Activated CD4-positive, alpha-beta T cell treated with anti-CD3 and anti-CD28 coated beads, Interleukin-2, amount 50 U/mL, for 24 hours (primary cell): ENCODE results near the gene PC.
A peak's percentile ranks its signal among the peaks of the same experiment; 100 is the strongest.

Source experiments
- DNase-seq, 2 donors: peaks; one replicate each; pipeline ENCODE4 v3.0.0-alpha.2; 2020; ENCODE audit warnings: low read depth in 1 of 2, low spot score in 1 of 2

The PC gene

DNA sequence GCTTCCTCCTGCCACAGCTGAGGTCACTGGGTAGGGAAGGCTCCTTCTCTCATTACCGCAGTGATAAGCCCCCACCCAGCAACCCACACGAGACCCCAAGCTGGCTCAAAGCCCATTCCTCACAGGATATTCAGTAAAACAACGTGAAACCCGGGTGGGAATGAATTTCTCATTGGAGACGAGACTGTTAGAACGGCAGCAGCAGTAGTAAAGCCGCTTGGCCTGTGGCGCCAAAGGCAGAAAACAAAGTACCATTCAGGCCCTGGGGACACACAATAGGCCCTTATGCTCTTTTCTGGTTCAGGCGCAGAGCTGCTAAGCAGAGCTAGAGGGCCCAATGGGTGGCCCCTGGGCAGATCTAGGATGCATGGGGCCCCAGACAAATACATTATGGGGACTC is 45.3 kb downstream of the PC start:
- no peak for DNase-seq

- no peak for DNase-seq
Observed at GRCh38 chr11:66912361-66912760, 45.8 kb downstream of the PC start.

DNA sequence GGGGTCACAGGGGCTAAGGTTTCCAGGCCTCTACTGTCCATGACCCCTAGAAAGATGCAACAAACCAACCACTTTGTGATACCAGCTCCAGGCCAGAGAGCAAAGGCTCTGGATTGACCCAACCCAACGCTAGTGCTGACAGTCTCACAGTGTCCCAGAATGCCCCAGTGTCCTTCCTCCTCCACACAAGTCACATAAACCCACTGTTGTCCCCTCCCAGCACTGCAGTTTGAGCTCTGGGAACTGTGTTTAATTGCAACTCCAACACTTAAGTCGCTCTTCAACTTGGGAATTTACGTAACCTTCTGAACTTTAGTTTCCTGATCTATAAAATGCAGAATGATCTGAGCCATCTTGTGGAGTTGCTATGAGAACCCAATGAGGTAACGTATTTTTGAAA is 47.5 kb downstream of the PC start:
- no peak for DNase-seq

DNA sequence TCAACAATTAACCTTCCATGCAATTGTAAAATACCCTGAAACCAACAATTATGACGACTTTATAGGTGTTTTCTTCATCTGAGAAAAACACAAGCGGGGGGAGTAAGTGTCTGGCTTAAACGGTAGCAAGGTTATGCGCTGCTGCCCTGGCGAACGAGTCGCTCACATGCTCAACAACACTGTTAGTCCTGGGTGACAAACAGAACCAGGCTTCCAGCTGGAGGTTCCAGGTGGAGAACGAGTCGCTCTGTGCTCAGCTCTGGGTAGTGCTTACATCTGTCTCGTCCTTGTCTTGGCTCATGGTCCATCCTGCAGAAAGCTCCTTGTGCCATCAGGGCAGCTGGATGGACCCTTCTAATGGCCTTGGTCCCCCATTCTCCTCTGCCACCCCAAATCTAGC is 48.2 kb downstream of the PC start:
- no peak for DNase-seq

- DNase-seq, result no peak
Observed at GRCh38 chr11:66909181-66909580, 49.0 kb downstream of the PC start.

- no peak for DNase-seq
Observed at GRCh38 chr11:66907751-66908630, 50.2 kb downstream of the PC start.

GRCh38 chr11:66906061-66906733 is 52.0 kb downstream of the PC start:
- DNase-seq, result no peak

- no peak for DNase-seq
Observed at GRCh38 chr11:66905631-66906030, 52.6 kb downstream of the PC start.

DNA sequence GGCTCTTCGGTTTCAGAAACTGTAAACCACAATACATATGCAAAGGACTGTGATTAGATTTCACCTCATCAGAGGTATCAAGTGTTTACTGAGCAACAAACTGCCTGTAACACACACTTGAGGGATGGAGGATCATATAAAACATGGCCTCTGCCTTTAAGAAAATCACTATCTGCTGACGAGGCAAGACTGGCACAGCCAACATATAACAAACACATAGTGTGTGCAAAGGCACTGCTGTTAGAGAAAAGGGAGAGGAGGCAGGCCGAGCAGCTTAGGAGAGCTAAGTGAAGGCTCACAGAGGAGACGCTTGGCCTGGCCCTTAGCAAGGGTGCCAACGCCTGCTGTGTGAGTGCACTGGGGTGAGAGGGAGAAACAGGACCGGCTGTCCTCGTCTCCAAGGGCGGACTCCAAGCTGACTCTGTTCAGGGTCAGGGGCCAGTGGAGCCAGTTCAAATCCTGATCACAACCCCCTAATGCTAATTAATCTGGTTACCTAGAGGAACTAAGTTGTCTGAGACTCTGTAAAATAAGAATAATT is 53.1 kb downstream of the PC start:
- DNase-seq, result no peak

DNA sequence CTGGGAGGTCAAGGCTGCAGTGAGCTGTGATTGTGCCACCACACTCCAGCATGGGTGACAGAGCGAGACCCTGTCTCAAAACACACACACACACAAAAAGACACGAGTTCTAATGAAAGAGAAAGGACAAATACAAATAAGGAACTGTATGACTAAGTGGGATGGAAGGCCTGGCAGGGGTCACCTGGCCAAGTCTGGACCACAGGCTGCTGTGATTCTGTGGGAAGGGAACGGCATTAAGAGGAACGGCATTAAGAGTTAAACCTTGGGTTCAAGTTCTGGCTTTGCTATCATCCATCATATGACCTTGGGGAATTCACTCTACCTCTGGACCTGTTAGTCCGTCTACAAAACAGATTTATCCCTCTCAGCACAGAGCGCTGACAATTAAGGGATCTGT is 53.6 kb downstream of the PC start:
- no peak for DNase-seq

DNA sequence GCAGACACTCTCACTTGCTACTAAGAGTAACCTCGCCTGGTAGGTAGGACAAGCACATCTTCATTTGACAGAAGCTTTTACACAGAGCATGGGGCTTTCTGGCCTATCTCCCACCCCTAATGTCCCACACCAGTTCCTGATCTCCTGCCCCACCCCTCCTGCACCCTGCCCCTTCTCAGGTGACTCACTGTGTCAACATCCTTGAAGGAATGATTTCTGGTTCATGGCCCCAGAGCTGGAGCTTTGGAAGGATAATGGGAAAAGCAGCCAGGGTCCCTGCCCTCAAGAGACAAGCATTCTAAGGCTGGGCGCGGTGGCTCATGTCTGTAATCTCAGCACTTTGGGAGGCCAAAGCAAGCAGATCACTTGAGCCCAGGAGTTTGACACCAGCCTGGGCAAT is 54.1 kb downstream of the PC start:
- no peak for DNase-seq

- DNase-seq, result no peak
Observed at GRCh38 chr11:66902486-66903177, 55.6 kb downstream of the PC start.

DNA sequence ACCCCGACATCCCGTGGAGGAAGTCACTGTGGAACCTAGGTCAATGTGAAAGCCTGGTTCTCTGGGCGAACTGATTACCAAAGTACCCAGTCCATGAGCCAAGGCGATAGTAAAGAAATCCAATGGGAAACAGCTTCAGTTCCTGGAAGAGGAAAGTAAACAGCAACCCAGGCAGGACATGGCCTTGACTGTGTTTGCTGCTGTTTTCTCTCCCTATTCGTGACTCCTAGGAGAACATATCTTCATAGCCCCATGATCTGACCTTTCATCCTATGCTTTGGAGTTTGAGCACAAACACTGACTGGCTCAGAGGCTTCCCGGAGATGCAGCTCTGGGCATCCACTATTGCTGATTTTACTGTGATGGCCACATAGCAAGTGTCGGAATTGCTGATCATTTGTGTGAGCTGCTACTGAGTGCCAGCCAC is 56.2 kb downstream of the PC start:
- DNase-seq, result no peak

DNA sequence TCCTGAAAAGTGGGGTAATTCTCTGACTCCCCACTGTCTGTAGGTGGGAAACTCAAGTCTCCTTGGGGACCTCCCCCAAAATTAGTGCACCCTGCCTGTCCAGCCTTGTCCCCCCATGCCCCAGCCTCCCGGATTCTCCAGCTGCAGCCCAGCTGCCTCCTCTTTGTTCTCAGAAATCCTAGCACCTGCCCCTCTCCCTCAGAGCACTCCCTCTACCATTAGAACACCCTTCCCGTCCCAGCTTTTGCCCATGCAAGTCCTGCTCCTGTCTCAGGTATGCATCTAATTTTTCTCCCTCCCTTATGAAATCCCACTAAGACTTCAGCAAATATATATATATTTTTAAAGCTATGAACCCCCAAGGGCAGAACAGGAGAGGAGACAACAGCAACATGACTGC is 64.0 kb downstream of the PC start:
- no peak for DNase-seq

GRCh38 chr11:66892911-66893310 is 65.3 kb downstream of the PC start:
- no peak for DNase-seq

GRCh38 chr11:66891851-66892660 is 66.1 kb downstream of the PC start:
- DNase-seq, result peak; percentile 7 to 51

DNA sequence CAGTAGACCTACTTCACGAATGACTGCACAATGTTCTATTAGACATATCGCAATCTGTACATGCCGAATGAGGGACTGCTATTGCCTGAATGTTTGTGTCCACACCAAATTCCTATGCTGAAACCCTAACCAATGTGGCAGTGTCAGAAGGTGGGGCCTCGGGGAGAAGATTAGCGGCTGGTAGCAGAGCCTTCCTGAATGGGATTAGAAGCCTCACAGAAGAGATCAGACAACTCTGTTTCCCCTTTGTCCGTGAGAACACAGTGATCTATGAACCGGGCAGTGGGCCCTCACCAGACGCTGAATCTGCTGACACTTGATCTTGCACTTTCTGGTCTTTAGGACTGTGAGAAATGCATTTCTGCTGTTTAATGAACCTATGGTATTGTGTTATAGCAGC is 68.2 kb downstream of the PC start:
- DNase-seq, result no peak

DNA sequence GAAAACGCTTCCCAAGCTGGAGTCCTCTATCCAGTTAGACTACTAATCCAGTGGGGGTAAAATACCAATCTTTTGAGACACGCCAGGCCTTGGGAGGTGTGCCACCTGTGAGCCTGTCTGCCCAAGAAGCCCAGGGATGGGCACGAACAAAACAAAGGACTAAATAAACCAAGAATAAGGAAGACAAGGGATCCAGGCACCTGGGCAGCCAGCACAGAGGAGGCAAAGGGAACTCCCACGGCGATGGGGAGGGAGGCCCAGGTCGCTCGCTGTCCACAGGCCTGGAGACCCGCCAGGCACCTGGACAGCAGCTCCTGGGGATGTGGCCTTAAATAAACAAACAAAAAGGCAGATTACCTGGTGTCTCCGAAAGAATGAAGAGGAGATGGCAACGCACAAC is 69.9 kb downstream of the PC start:
- no peak for DNase-seq

DNA sequence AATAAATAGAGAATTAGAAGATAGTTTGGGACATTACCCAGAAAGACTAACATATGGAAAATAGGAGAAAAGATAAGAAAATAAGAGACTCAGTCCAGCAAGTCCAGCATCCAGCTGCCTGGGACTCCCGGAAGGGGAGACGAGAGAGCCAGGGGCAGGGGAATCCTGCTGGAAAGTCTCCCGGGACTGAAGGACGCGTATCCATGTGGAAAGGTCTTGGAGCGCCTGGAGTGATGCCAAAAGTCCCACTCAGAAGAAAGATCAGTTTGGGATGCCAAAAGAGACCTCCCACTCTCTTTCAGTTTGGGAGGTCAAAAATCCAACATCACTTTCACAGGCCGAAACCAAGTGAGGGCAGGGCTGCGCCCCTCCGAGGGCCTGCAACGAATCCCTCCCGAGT is 70.7 kb downstream of the PC start:
- DNase-seq, result no peak

DNA sequence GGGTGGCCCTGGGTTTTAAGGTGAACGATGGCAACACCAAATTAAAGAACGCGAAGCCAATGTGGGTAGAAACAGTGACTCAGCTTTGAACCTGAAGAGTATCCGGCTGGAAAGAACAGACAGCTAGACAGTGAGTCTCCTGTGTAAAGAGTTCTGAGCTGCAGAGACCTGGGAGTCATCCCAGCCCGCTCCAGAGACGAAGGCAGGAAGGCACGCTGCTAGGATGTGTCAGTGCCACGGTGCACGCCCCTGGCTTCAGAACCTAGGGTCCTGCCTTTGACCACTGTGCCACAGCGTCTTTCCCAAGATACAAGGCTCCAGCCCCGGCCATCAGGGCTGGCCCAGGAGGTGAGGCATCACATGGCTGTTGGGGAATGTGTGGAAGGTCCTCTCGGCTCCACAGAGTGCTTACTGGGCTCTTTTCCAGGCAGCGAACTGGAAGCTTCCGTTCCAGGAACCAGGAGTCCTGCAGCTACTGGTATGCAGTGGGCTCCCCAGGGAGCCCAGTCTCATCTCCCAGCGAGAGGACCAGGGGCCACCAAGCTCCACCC is 71.4 kb downstream of the PC start:
- no peak for DNase-seq
